ENCODE measurements around the gene FAN1. TPM values are rescaled to one million over a fixed set of nuclear protein-coding genes. Genes with fewer than 3 reads are reported as not detected.

Gene FAN1
- total RNA-seq, 1 donor from 2014 or later: 32.3 TPM

DNA sequence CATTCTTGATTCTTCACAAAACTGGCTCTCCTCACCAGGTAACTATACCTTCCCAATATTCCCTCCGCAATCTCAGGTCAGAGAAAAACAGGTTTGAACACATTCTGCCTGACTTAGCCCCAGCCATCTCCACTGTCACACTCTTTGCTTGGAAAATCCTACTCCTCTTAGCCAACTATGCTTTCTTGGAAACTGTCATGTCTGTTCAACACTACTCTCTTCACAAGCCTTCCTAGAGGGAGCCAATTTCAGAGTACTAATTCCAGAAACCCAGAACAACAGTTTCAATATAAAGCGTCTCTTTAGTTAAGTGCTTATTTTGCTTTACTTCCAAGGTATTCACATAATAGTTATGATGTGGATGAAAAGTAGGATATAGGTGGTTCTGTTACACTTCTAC lies 66.0 kb downstream of the FAN1 start:
- Mint-ChIP-seq H3K4me3 (no peak overlapping the region), H3K4me1 (no peaks in the 10 kb centered on the region), H3K9me3 (no peaks in the 10 kb centered on the region), H3K27ac (no peak overlapping the region), H3K36me3 (peaks cover 23% of the 10 kb centered on the region), H3K27me3 (ENCODE audit: low read depth) (no peaks in the 10 kb centered on the region)
- TF ChIP-seq, protein P1, sequence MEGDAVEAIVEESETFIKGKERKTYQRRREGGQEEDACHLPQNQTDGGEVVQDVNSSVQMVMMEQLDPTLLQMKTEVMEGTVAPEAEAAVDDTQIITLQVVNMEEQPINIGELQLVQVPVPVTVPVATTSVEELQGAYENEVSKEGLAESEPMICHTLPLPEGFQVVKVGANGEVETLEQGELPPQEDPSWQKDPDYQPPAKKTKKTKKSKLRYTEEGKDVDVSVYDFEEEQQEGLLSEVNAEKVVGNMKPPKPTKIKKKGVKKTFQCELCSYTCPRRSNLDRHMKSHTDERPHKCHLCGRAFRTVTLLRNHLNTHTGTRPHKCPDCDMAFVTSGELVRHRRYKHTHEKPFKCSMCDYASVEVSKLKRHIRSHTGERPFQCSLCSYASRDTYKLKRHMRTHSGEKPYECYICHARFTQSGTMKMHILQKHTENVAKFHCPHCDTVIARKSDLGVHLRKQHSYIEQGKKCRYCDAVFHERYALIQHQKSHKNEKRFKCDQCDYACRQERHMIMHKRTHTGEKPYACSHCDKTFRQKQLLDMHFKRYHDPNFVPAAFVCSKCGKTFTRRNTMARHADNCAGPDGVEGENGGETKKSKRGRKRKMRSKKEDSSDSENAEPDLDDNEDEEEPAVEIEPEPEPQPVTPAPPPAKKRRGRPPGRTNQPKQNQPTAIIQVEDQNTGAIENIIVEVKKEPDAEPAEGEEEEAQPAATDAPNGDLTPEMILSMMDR (IDR thresholded peaks at IDR 0.05; ENCODE audit: unreplicated experiment): no peak
- no peak for DNase-seq (ENCODE audit: low spot score in 2 of 2, unreplicated experiment in 2 of 2)

DNA sequence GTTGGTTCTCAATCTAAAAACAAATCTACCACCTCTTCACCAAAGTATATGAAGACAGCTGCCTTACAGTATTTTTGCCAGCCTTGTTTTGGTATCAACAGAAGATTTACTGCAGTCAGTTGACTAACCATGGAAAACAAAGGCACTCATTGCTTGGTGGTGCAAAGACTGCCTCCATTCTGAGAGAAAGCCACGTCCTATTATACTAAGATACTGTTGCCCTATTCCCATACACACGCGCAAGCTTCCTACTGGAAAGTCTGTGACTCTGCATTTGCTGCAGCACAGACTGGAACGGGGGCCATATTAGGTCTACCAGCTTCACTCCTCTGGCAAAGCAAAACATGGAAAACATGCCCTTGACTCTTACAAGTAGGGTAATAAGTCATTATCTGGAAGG lies 69.7 kb downstream of the FAN1 start:
- no peak for DNase-seq (ENCODE audit: low spot score in 2 of 2, unreplicated experiment in 2 of 2)
- no peaks in the 10 kb centered on the region for H3K9me3 Mint-ChIP-seq
- no peaks in the 10 kb centered on the region for H3K4me1 Mint-ChIP-seq
- H3K36me3 Mint-ChIP-seq: peaks cover 23% of the 10 kb centered on the region
- no peak overlapping the region for H3K27ac Mint-ChIP-seq
- H3K27me3 Mint-ChIP-seq (ENCODE audit: low read depth): no peaks in the 10 kb centered on the region
- H3K4me3 Mint-ChIP-seq: no peak overlapping the region
- TF ChIP-seq, protein P1 (IDR thresholded peaks at IDR 0.05; ENCODE audit: unreplicated experiment): no peak

DNA sequence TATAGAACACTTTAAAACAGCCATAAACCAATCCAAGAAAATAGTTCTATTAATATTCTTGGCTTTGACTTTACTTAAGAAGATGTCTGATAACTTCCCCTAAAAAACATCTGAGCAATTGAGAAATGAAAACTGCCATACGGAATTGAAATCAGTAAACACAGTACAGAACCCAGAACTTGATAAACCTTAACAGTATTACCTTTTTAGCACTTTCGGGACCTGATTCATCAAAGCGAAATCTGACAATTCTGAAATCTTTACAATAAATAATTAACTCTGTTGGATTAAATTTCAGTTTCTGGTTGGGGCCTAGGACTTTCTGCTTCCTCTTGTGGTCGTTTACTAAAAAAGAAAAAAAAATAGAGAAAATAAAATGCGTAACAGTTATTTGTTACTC lies 70.4 kb downstream of the FAN1 start:
- Mint-ChIP-seq H3K27ac (no peak overlapping the region), H3K27me3 (ENCODE audit: low read depth) (no peaks in the 10 kb centered on the region), H3K36me3 (peaks cover 21% of the 10 kb centered on the region), H3K9me3 (no peaks in the 10 kb centered on the region), H3K4me1 (no peaks in the 10 kb centered on the region), H3K4me3 (no peak overlapping the region)
- TF ChIP-seq, protein P1 (IDR thresholded peaks at IDR 0.05; ENCODE audit: unreplicated experiment): no peak
- no peak for DNase-seq (ENCODE audit: low spot score in 2 of 2, unreplicated experiment in 2 of 2)

DNA sequence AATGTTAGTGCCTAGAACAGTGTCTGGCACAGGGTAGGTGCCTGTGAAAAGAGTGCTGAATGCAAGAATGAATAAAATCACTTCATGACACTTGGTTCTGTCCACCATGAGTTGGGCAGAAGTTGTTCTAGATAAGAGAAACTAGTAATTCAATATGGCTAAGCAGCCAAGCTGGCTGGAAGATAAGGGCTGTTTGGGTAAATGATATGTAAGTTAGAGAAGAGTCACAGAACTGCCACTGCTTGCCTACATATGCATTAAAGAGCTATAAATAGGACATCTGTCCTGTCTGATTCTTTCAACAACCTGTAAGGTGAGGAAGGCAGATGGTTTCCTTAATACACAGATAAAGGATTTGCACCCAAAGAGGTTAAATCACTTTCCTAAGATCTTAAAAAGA lies 74.6 kb downstream of the FAN1 start:
- no peak for DNase-seq (ENCODE audit: low spot score in 2 of 2, unreplicated experiment in 2 of 2)
- H3K36me3 Mint-ChIP-seq: peaks cover 27% of the 10 kb centered on the region
- no peaks in the 10 kb centered on the region for H3K27me3 Mint-ChIP-seq (ENCODE audit: low read depth)
- H3K4me1 Mint-ChIP-seq: peaks cover 3% of the 10 kb centered on the region
- no peak overlapping the region for H3K4me3 Mint-ChIP-seq
- no peak overlapping the region for H3K27ac Mint-ChIP-seq
- H3K9me3 Mint-ChIP-seq: no peaks in the 10 kb centered on the region
- TF ChIP-seq, protein P1 (IDR thresholded peaks at IDR 0.05; ENCODE audit: unreplicated experiment): no peak

GRCh38 chr15:30979457-30979856 lies 75.7 kb downstream of the FAN1 start:
- Mint-ChIP-seq H3K27ac (no peak overlapping the region), H3K27me3 (ENCODE audit: low read depth) (no peaks in the 10 kb centered on the region), H3K4me1 (peaks cover 6% of the 10 kb centered on the region), H3K4me3 (no peak overlapping the region), H3K9me3 (no peaks in the 10 kb centered on the region), H3K36me3 (peaks cover 20% of the 10 kb centered on the region)
- TF ChIP-seq, protein P1 (IDR thresholded peaks at IDR 0.05; ENCODE audit: unreplicated experiment): no peak
- DNase-seq (ENCODE audit: low spot score in 2 of 2, unreplicated experiment in 2 of 2): no peak

DNA sequence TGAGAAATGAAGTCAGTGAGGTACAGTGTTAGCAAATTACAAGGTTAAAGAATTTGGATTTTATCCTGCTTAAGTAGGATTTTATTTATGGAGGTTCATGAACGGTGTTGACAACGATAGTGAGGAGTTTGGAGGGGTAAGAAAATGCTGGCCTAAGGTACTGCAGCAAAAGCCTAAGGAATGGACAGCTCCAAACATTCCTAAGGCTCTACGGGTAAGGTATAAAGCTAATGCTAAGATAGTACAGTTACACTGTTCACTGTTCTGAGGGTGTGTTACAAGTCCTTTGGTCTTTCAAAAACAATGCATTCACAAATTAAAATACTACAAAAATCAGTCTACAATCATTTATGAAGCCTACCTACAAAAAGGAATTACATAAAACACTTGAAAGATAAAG lies 80.4 kb downstream of the FAN1 start:
- TF ChIP-seq, protein P1 (IDR thresholded peaks at IDR 0.05; ENCODE audit: unreplicated experiment): no peak
- H3K9me3 Mint-ChIP-seq: no peaks in the 10 kb centered on the region
- peaks cover 20% of the 10 kb centered on the region for H3K4me1 Mint-ChIP-seq
- H3K27ac Mint-ChIP-seq: no peak overlapping the region
- H3K36me3 Mint-ChIP-seq: peaks cover 26% of the 10 kb centered on the region
- no peak for DNase-seq (ENCODE audit: low spot score in 2 of 2, unreplicated experiment in 2 of 2)
- no peak overlapping the region for H3K4me3 Mint-ChIP-seq
- no peaks in the 10 kb centered on the region for H3K27me3 Mint-ChIP-seq (ENCODE audit: low read depth)

Measured in mesothelial cell of epicardium (in vitro differentiated cells).